ENCODE measurements around the gene RNF5.

- TF ChIP-seq RARB (CRISPR knock-in tag; IDR thresholded peaks at IDR 0.05) (no peak), TOX (CRISPR knock-in tag; IDR thresholded peaks at IDR 0.05; ENCODE audit: borderline replicate concordance) (no peak), PATZ1 (CRISPR knock-in tag; IDR thresholded peaks at IDR 0.05; ENCODE audit: borderline replicate concordance) (no peak), SNAI2 (CRISPR knock-in tag; IDR thresholded peaks at IDR 0.05) (no peak), TCF4 (CRISPR knock-in tag; IDR thresholded peaks at IDR 0.05; ENCODE audit: borderline replicate concordance) (no peak), PPARA (CRISPR knock-in tag; IDR thresholded peaks at IDR 0.05; ENCODE audit: borderline replicate concordance) (no peak), ARNTL (CRISPR knock-in tag; IDR thresholded peaks at IDR 0.05; ENCODE audit: borderline replicate concordance, low read depth) (no peak), ZFP30 (CRISPR knock-in tag; IDR thresholded peaks at IDR 0.05) (no peak), ISL1 (CRISPR knock-in tag; IDR thresholded peaks at IDR 0.05) (no peak), ZC3H10 (CRISPR knock-in tag; IDR thresholded peaks at IDR 0.05) (no peak), CSDC2 (CRISPR knock-in tag; IDR thresholded peaks at IDR 0.05) (no peak), ZNF8 (CRISPR knock-in tag; IDR thresholded peaks at IDR 0.05) (no peak)
Measured at GRCh38 chr6:32131439-32131948, 46.7 kb upstream of the RNF5 start.

All from SK-N-SH treated with all-trans-retinoic acid at 6 μM for 48 hours (cell line).